ENCODE data around the gene COPS4. TPM values are rescaled to one million over a fixed set of nuclear protein-coding genes. Genes with fewer than 3 reads are reported as not detected.
"Not testable (repeated sequence)": the region's sequence is repeated elsewhere in the genome, so short reads cannot be mapped to it uniquely, and the experiment has no call there.

The COPS4 gene
- total RNA-seq, 1 experiment from 2014 or later = 21.0 TPM

DNA sequence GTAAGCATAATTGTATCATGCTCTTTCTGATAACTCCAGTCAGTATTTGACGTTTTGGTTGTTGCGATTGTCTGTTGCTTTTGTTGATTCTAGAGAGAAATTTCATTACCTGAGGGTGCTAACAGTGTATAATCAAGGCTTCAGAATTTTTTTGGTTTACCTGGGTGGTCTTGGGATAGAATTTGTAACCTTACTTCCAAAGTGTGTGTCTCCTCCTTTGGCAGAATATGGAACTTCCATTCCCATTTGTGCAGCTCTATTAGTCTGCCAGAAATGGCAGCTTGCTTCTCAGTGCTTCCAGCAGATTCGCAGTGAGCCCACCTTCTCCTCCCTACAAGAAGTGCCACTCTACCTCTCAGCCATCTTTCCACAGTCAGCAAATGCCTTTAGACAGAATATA is 5.3 kb downstream of the COPS4 start:
- intact Hi-C loops (cut with micrococcal nuclease; ENCODE audit: unreplicated experiment) = no loop called here
- H3K9me3 Mint-ChIP-seq (ENCODE audit: low read depth, unreplicated experiment) = no peaks in the 10 kb centered on the region
- no peaks in the 10 kb centered on the region for H3K4me1 Mint-ChIP-seq (ENCODE audit: low read depth, unreplicated experiment)
- CTCF ChIA-PET = no interaction called here
- H3K27me3 Mint-ChIP-seq (ENCODE audit: unreplicated experiment) = no peaks in the 10 kb centered on the region
- BruUV-seq (replicated peaks) = no TSS peak
- no peak overlapping the region for H3K4me3 Mint-ChIP-seq (ENCODE audit: low read depth, unreplicated experiment)
- no peak for DNase-seq
- peaks cover 15% of the 10 kb centered on the region for H3K36me3 Mint-ChIP-seq (ENCODE audit: insufficient read depth, unreplicated experiment)
- no peak for TF ChIP-seq CTCF (IDR thresholded peaks at IDR 0.05; ENCODE audit: unreplicated experiment)
- no peak overlapping the region for H3K27ac Mint-ChIP-seq (ENCODE audit: unreplicated experiment)

DNA sequence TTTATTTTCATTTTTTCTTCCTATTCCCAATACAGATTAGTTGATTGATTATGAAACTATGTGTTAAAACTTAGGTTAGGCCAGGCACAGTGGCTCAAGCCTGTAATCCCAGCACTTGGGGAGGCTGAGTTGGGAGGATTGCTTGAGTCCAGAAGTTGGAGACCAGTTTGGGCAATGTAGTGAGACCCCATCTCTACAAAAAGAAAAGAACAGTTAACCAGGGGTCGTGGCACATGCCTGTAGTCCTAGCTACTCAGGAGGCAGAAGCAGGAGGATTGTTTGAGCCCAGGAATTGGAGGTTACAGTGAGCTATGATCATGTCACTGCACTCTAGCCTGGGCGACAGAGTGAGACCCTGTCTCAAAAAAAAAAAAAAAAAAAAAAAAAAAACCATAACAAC is 8.2 kb downstream of the COPS4 start:
- intact Hi-C loops (cut with micrococcal nuclease; ENCODE audit: unreplicated experiment); H3K36me3 Mint-ChIP-seq (ENCODE audit: insufficient read depth, unreplicated experiment); H3K4me3 Mint-ChIP-seq (ENCODE audit: low read depth, unreplicated experiment); H3K27me3 Mint-ChIP-seq (ENCODE audit: unreplicated experiment); H3K9me3 Mint-ChIP-seq (ENCODE audit: low read depth, unreplicated experiment); H3K27ac Mint-ChIP-seq (ENCODE audit: unreplicated experiment); DNase-seq; CTCF ChIA-PET; BruUV-seq (replicated peaks); H3K4me1 Mint-ChIP-seq (ENCODE audit: low read depth, unreplicated experiment): not testable (repeated sequence)

GRCh38 chr4:83043801-83044407 is 8.9 kb downstream of the COPS4 start:
- H3K27ac Mint-ChIP-seq (ENCODE audit: unreplicated experiment) = no peak overlapping the region
- H3K4me1 Mint-ChIP-seq (ENCODE audit: low read depth, unreplicated experiment) = no peaks in the 10 kb centered on the region
- no peak for TF ChIP-seq CTCF (IDR thresholded peaks at IDR 0.05; ENCODE audit: unreplicated experiment)
- CTCF ChIA-PET = no interaction called here
- H3K4me3 Mint-ChIP-seq (ENCODE audit: low read depth, unreplicated experiment) = no peak overlapping the region
- H3K27me3 Mint-ChIP-seq (ENCODE audit: unreplicated experiment) = no peaks in the 10 kb centered on the region
- no peak for DNase-seq
- intact Hi-C loops (cut with micrococcal nuclease; ENCODE audit: unreplicated experiment) = no loop called here
- no peaks in the 10 kb centered on the region for H3K9me3 Mint-ChIP-seq (ENCODE audit: low read depth, unreplicated experiment)
- BruUV-seq (replicated peaks) = no TSS peak
- H3K36me3 Mint-ChIP-seq (ENCODE audit: insufficient read depth, unreplicated experiment) = peaks cover 4% of the 10 kb centered on the region

DNA sequence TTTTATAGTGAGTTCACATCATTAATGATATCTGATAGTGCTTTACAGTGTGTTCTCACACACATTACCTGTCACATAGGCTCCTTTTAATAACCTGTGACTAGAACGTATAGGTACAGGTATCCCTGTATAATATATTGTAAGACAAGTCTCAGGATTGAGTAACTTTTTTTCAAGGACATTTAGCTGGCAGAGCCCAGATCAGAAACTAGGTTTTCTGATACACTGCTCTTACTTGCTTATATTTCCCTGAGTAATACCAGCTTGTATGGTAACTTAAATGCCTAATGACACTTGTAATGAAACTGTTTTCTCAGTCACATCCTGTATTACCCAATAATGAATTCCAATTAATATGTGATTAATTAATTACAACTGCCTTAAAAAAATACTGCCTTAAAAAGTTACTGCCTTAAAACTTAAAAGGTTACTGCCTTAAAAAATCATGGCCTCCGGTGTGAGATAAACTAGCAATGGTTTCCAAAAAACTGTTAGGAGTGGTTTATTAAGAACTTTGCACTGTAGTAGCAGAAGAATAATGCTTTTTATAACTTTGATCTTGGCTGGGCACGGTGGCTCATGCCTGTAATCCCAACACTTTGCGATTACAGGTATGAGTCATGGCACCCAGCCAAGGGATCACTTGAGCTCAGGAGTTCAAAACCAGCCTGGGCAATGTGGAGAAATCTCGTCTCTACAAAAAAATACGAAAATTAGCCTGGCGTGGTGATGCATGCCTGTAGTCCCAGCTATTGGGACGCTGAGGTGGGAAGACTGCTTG is 11.9 kb downstream of the COPS4 start:
- no peaks in the 10 kb centered on the region for H3K4me1 Mint-ChIP-seq (ENCODE audit: low read depth, unreplicated experiment)
- H3K36me3 Mint-ChIP-seq (ENCODE audit: insufficient read depth, unreplicated experiment) = peaks cover 4% of the 10 kb centered on the region
- H3K27me3 Mint-ChIP-seq (ENCODE audit: unreplicated experiment) = no peaks in the 10 kb centered on the region
- CTCF ChIA-PET = no interaction called here
- BruUV-seq (replicated peaks) = no TSS peak
- no peaks in the 10 kb centered on the region for H3K9me3 Mint-ChIP-seq (ENCODE audit: low read depth, unreplicated experiment)
- intact Hi-C loops (cut with micrococcal nuclease; ENCODE audit: unreplicated experiment) = no loop called here
- no peak overlapping the region for H3K27ac Mint-ChIP-seq (ENCODE audit: unreplicated experiment)
- DNase-seq = no peak
- no peak for TF ChIP-seq CTCF (IDR thresholded peaks at IDR 0.05; ENCODE audit: unreplicated experiment)
- no peak overlapping the region for H3K4me3 Mint-ChIP-seq (ENCODE audit: low read depth, unreplicated experiment)

DNA sequence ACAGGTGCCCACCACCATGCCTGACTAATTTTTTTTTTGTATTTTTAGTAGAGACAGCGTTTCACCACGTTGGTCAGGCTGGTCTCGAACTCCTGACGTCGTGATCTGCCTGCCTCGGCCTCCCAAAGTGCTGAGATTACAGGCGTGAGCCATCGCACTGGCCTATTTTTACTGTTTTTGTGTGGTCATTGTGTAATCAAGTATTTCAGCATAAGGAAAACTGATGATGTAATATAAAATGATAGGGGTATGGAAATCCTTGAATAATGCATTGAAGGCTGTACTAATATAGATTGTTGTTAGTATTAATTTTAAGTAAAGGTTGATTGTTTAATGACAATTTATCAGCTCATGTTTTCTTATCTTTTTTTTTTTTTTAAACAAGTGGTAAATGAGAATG is 13.8 kb downstream of the COPS4 start:
- H3K4me3 Mint-ChIP-seq (ENCODE audit: low read depth, unreplicated experiment); intact Hi-C loops (cut with micrococcal nuclease; ENCODE audit: unreplicated experiment); CTCF ChIA-PET; H3K27me3 Mint-ChIP-seq (ENCODE audit: unreplicated experiment); BruUV-seq (replicated peaks); H3K4me1 Mint-ChIP-seq (ENCODE audit: low read depth, unreplicated experiment); DNase-seq; H3K36me3 Mint-ChIP-seq (ENCODE audit: insufficient read depth, unreplicated experiment); H3K9me3 Mint-ChIP-seq (ENCODE audit: low read depth, unreplicated experiment); H3K27ac Mint-ChIP-seq (ENCODE audit: unreplicated experiment): not testable (repeated sequence)
